Glutamatergic neuron (in vitro differentiated cells): Measurements from ENCODE around the gene TTI1. TPM values are rescaled to one million over a fixed set of nuclear protein-coding genes. Genes with fewer than 3 reads are reported as not detected.

ENCODE experiments used
- DNase-seq: peaks from one replicate; pipeline ENCODE4 v3.0.0; 2022
- H3K27ac Mint-ChIP-seq: one replicate; pipeline ENCODE4 v1.8.0; 2020; ENCODE audit warnings: mild to moderate bottlenecking, mixed read lengths, inconsistent platforms; ENCODE audit not compliant: unreplicated experiment
- H3K27me3 Mint-ChIP-seq: one replicate; pipeline ENCODE4 v1.8.0; 2020; ENCODE audit warnings: mild to moderate bottlenecking, moderate library complexity, mixed read lengths, inconsistent platforms; ENCODE audit not compliant: unreplicated experiment
- H3K36me3 Mint-ChIP-seq: one replicate; pipeline ENCODE4 v1.8.0; 2020; ENCODE audit warnings: mild to moderate bottlenecking, mixed read lengths, inconsistent platforms; ENCODE audit not compliant: unreplicated experiment
- H3K4me1 Mint-ChIP-seq: one replicate; pipeline ENCODE4 v1.8.0; 2020; ENCODE audit warnings: mild to moderate bottlenecking, low read depth, mixed read lengths, inconsistent platforms; ENCODE audit not compliant: unreplicated experiment
- H3K4me3 Mint-ChIP-seq: one replicate; pipeline ENCODE4 v1.8.0; 2020; ENCODE audit warnings: mild to moderate bottlenecking, mixed read lengths, inconsistent platforms; ENCODE audit not compliant: unreplicated experiment
- H3K9me3 Mint-ChIP-seq: one replicate; pipeline ENCODE4 v1.8.0; 2020; ENCODE audit warnings: mild to moderate bottlenecking, moderate library complexity, mixed read lengths, inconsistent platforms; ENCODE audit not compliant: unreplicated experiment
- CTCF ChIP-seq: fragments of 200-600 bp; sonication (generic); IDR thresholded peaks from one replicate; pipeline ENCODE4 v1.5.0; 2021; ENCODE audit not compliant: partially characterized antibody, unreplicated experiment
- total RNA-seq: library from RNA; stranded (reverse); fragmentation: NEBNext Ultra II Directional; extraction: Animal tissue kit (Norgen Biotek cat#: 25700); gene quantifications from one replicate; pipeline ENCODE4 v1.2.1, GENCODE V29; 2021; ENCODE audit not compliant: unreplicated experiment

TTI1 gene
- total RNA-seq, 1 donor from 2014 or later, result 22.9 TPM

GRCh38 chr20:38076548-38076947, 43.3 kb upstream of the TTI1 start:
- TF ChIP-seq CTCF, result no peak

GRCh38 chr20:38075161-38075998, 42.1 kb upstream of the TTI1 start:
- Mint-ChIP-seq H3K4me3 (no peak overlapping the region), H3K36me3 (peaks cover 12% of the 10 kb centered on the region), H3K9me3 (peaks cover 5% of the 10 kb centered on the region), H3K27ac (no peak overlapping the region), H3K27me3 (peaks cover 5% of the 10 kb centered on the region), H3K4me1 (peaks cover 16% of the 10 kb centered on the region)
- no peak for DNase-seq
- TF ChIP-seq CTCF, result no peak

More at GRCh38 chr20:38076548-38076947, 43.3 kb upstream of the TTI1 start:
- peaks cover 6% of the 10 kb centered on the region for H3K27me3 Mint-ChIP-seq
- H3K9me3 Mint-ChIP-seq, result peaks cover 5% of the 10 kb centered on the region
- DNase-seq, result no peak
- H3K4me1 Mint-ChIP-seq, result peaks cover 16% of the 10 kb centered on the region
- H3K36me3 Mint-ChIP-seq, result peaks cover 17% of the 10 kb centered on the region
- no peak overlapping the region for H3K4me3 Mint-ChIP-seq
- H3K27ac Mint-ChIP-seq, result no peak overlapping the region

- Mint-ChIP-seq H3K4me1 (peaks cover 16% of the 10 kb centered on the region), H3K27me3 (peaks cover 5% of the 10 kb centered on the region), H3K27ac (peak overlapping the region; percentile 40), H3K36me3 (peaks cover 15% of the 10 kb centered on the region), H3K4me3 (no peak overlapping the region), H3K9me3 (peaks cover 3% of the 10 kb centered on the region)
- no peak for DNase-seq
- TF ChIP-seq CTCF, result peak; percentile 74
Measured at GRCh38 chr20:38073307-38074071, 40.2 kb upstream of the TTI1 start.

- Mint-ChIP-seq H3K36me3 (peaks cover 12% of the 10 kb centered on the region), H3K27ac (peak overlapping the region; percentile 40), H3K4me3 (no peak overlapping the region), H3K9me3 (peaks cover 3% of the 10 kb centered on the region), H3K27me3 (peaks cover 1% of the 10 kb centered on the region), H3K4me1 (peaks cover 16% of the 10 kb centered on the region)
- no peak for DNase-seq
- TF ChIP-seq CTCF, result no peak
Measured at GRCh38 chr20:38072898-38073297, 39.6 kb upstream of the TTI1 start.
